Measurements from ENCODE around the gene C10orf120. TPM values are rescaled to one million over a fixed set of nuclear protein-coding genes. Genes with fewer than 3 reads are reported as not detected.

C10orf120 gene
- polyA plus RNA-seq, 3 donors = not detected

- Histone ChIP-seq H3K4me3 (replicated peaks in 1 of 3; ENCODE audit: low read depth in 2 of 3, low read length in 3 of 3) (no peak overlapping the region), H2AFZ (ENCODE audit: insufficient read depth, low read depth, low read length, poor library complexity, severe bottlenecking) (no peak overlapping the region), H3K9me3 (replicated peaks in 1 of 2; ENCODE audit: control insufficient read depth in 1 of 2, insufficient read depth in 1 of 2, low read length in 2 of 2) (no peaks in the 10 kb centered on the region), H3K4me1 (ENCODE audit: control insufficient read depth in 1 of 2, insufficient read depth in 2 of 2, low read length in 2 of 2) (no peaks in the 10 kb centered on the region), H3K36me3 (replicated peaks in 1 of 2; ENCODE audit: control insufficient read depth in 1 of 2, insufficient read depth in 2 of 2, low read length in 2 of 2) (no peaks in the 10 kb centered on the region), H3K27ac (ENCODE audit: low read depth in 1 of 2, low read length in 2 of 2) (no peak overlapping the region), H3K79me2 (ENCODE audit: insufficient read depth, low read length) (no peaks in the 10 kb centered on the region), H3K4me2 (replicated peaks; ENCODE audit: extremely low read depth, low read length, poor library complexity, severe bottlenecking) (no peak overlapping the region), H4K20me1 (ENCODE audit: insufficient read depth, low read length) (no peaks in the 10 kb centered on the region), H3K27me3 (ENCODE audit: control insufficient read depth in 2 of 2, insufficient read depth in 2 of 2, low read length in 2 of 2) (no peaks in the 10 kb centered on the region), H3K9ac (ENCODE audit: insufficient read depth, low read length, poor library complexity, severe bottlenecking) (no peak overlapping the region)
- Mint-ChIP-seq H3K36me3 (no peaks in the 10 kb centered on the region), H3K4me1 (no peaks in the 10 kb centered on the region), H3K27ac (no peak overlapping the region), H3K27me3 (ENCODE audit: low read depth in 3 of 3) (peaks cover 0 to 4% (median 0%) of the 10 kb centered on the region in 3 donors), H3K9me3 (peaks cover 0 to 3% (median 0%) of the 10 kb centered on the region in 7 donors), H3K4me3 (no peak overlapping the region)
- WGBS (ENCODE audit: insufficient coverage) = 83% methylated on average over 1 of the region's 1 CpG
- TF ChIP-seq CTCF (IDR thresholded peaks at IDR 0.05) = no peak
- DNase-seq = no peak
- intact Hi-C loops (cut with micrococcal nuclease) = no loop called here
These were observed 25.4 kb upstream of the C10orf120 start for GRCh38 chr10:122725006-122725405.

- Histone ChIP-seq H3K9ac (ENCODE audit: insufficient read depth, low read length, poor library complexity, severe bottlenecking) (no peak overlapping the region), H3K79me2 (ENCODE audit: insufficient read depth, low read length) (no peaks in the 10 kb centered on the region), H3K27me3 (ENCODE audit: control insufficient read depth in 2 of 2, insufficient read depth in 2 of 2, low read length in 2 of 2) (no peaks in the 10 kb centered on the region), H3K9me3 (replicated peaks in 1 of 2; ENCODE audit: control insufficient read depth in 1 of 2, insufficient read depth in 1 of 2, low read length in 2 of 2) (no peaks in the 10 kb centered on the region), H3K4me2 (replicated peaks; ENCODE audit: extremely low read depth, low read length, poor library complexity, severe bottlenecking) (no peak overlapping the region), H3K4me3 (replicated peaks in 1 of 3; ENCODE audit: low read depth in 2 of 3, low read length in 3 of 3) (no peak overlapping the region), H2AFZ (ENCODE audit: insufficient read depth, low read depth, low read length, poor library complexity, severe bottlenecking) (no peak overlapping the region), H3K27ac (ENCODE audit: low read depth in 1 of 2, low read length in 2 of 2) (no peak overlapping the region), H3K36me3 (replicated peaks in 1 of 2; ENCODE audit: control insufficient read depth in 1 of 2, insufficient read depth in 2 of 2, low read length in 2 of 2) (no peaks in the 10 kb centered on the region), H4K20me1 (ENCODE audit: insufficient read depth, low read length) (no peaks in the 10 kb centered on the region), H3K4me1 (ENCODE audit: control insufficient read depth in 1 of 2, insufficient read depth in 2 of 2, low read length in 2 of 2) (no peaks in the 10 kb centered on the region)
- Mint-ChIP-seq H3K27ac (no peak overlapping the region), H3K4me1 (no peaks in the 10 kb centered on the region), H3K4me3 (no peak overlapping the region), H3K36me3 (no peaks in the 10 kb centered on the region), H3K9me3 (peaks cover 0 to 4% (median 0%) of the 10 kb centered on the region in 7 donors), H3K27me3 (ENCODE audit: low read depth in 3 of 3) (peaks cover 0 to 6% (median 5%) of the 10 kb centered on the region in 3 donors)
- DNase-seq = no peak
- 100% methylated on average over 2 of the region's 3 CpGs for WGBS (ENCODE audit: insufficient coverage)
- TF ChIP-seq CTCF (IDR thresholded peaks at IDR 0.05) = no peak
- intact Hi-C loops (cut with micrococcal nuclease) = no loop called here
These were observed 21.5 kb upstream of the C10orf120 start for GRCh38 chr10:122721111-122721510.
